ENCODE results near the gene ABAT. TPM values are rescaled to one million over a fixed set of nuclear protein-coding genes. Genes with fewer than 3 reads are reported as not detected.

The ABAT gene
- polyA plus RNA-seq, 2 of the 4 experiments (the other 2 are of a cell fraction), result 0.68 to 1.2 TPM

- CTCF ChIA-PET, result interaction anchor here (1.1 to 1.2 kb wide), 2 partner anchors 16 to 21 kb away, joined by 3 to 4 read pairs; no protein-coding TSS in a partner anchor
- no peak for DNase-seq (ENCODE audit: low read depth in 1 of 2, low spot score in 1 of 2)
- H3K4me3 ChIP-seq, result no peak overlapping the region
- no peaks in the 10 kb centered on the region for H3K9me3 ChIP-seq
- H3K4me2 ChIP-seq, result no peak overlapping the region
- TF ChIP-seq BHLHE40 (IDR thresholded peaks at IDR 0.05; ENCODE audit: low read depth, low read length) (no peak), EHMT2 (IDR thresholded peaks at IDR 0.05; ENCODE audit: low read depth) (no peak), FOSL2 (IDR thresholded peaks at IDR 0.05) (no peak), FOSL2 (CRISPR knock-in tag; IDR thresholded peaks at IDR 0.05) (no peak), RAD21 (conservative IDR thresholded peaks at IDR 0.05 in 1 of 2, IDR thresholded peaks at IDR 0.05 in 1 of 2) (no peak), PHF8 (IDR thresholded peaks at IDR 0.05; ENCODE audit: borderline replicate concordance, low read depth) (no peak), KDM1A (IDR thresholded peaks at IDR 0.05; ENCODE audit: low read depth) (no peak), MAX (IDR thresholded peaks at IDR 0.05) (no peak), HOXB13 (CRISPR knock-in tag; IDR thresholded peaks at IDR 0.05; ENCODE audit: low read depth) (no peak), ZNF302 (CRISPR knock-in tag; IDR thresholded peaks at IDR 0.05) (no peak), POLR2A (IDR thresholded peaks at IDR 0.05; ENCODE audit: low read length) (no peak), CBX2 (IDR thresholded peaks at IDR 0.05; ENCODE audit: borderline replicate concordance, low read depth) (no peak)
- TF ChIP-seq, protein P1, sequence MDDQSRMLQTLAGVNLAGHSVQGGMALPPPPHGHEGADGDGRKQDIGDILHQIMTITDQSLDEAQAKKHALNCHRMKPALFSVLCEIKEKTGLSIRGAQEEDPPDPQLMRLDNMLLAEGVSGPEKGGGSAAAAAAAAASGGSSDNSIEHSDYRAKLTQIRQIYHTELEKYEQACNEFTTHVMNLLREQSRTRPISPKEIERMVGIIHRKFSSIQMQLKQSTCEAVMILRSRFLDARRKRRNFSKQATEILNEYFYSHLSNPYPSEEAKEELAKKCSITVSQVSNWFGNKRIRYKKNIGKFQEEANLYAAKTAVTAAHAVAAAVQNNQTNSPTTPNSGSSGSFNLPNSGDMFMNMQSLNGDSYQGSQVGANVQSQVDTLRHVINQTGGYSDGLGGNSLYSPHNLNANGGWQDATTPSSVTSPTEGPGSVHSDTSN (IDR thresholded peaks at IDR 0.05), result no peak
- 9% methylated on average over 1 of the region's 1 CpG for WGBS (ENCODE audit: missing lambda C conversion rate)
- no peak overlapping the region for H3K27ac ChIP-seq
- FAIRE-seq, result no peak
- H3K4me1 ChIP-seq, result no peaks in the 10 kb centered on the region
- POLR2A ChIA-PET, result no interaction called here
- ATAC-seq, result no peak
Observed at GRCh38 chr16:8775359-8775758, 100.9 kb downstream of the ABAT start.

DNA sequence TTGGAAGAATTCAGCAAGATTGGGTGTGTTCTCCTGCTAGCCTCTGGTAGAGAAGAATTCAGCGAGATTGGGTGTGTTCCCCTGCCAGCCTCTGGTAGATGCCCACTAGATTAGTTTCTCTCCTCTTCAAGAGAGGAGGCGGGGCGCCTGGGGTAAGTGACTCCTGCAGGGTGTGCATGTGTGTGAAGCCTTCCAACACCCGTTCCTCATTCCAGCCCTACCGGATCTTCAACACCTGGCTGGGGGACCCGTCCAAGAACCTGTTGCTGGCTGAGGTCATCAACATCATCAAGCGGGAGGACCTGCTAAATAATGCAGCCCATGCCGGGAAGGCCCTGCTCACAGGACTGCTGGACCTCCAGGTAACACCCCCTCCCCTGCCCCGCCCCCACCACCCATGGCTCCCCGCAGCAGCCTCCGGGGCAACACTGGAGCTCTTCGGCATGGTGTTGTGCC, 101.7 kb downstream of the ABAT start:
- no peak for DNase-seq (ENCODE audit: low read depth in 1 of 2, low spot score in 1 of 2)
- no peak for FAIRE-seq
- H3K4me1 ChIP-seq, result no peaks in the 10 kb centered on the region
- 60% methylated on average over 9 of the region's 12 CpGs for WGBS (ENCODE audit: missing lambda C conversion rate)
- H3K4me3 ChIP-seq, result no peak overlapping the region
- H3K4me2 ChIP-seq, result no peak overlapping the region
- POLR2A ChIA-PET, result no interaction called here
- peak; percentile 35 to 38; a peak in 3 of 6 replicates for ATAC-seq
- H3K27ac ChIP-seq, result no peak overlapping the region
- H3K9me3 ChIP-seq, result no peaks in the 10 kb centered on the region
- CTCF ChIA-PET, result interaction anchor here (1.5 kb wide), 1 partner anchor 13 kb away, joined by 3 read pairs; no protein-coding TSS in a partner anchor
- no peak for TF ChIP-seq SMC3 (IDR thresholded peaks at IDR 0.05)
- TF ChIP-seq ZSCAN20 (CRISPR knock-in tag; IDR thresholded peaks at IDR 0.05), result no peak
- no peak for TF ChIP-seq NPAS2 (CRISPR knock-in tag; IDR thresholded peaks at IDR 0.05; ENCODE audit: borderline replicate concordance)
- no peak for TF ChIP-seq KDM1A (IDR thresholded peaks at IDR 0.05; ENCODE audit: low read depth)
- TF ChIP-seq, protein P2, sequence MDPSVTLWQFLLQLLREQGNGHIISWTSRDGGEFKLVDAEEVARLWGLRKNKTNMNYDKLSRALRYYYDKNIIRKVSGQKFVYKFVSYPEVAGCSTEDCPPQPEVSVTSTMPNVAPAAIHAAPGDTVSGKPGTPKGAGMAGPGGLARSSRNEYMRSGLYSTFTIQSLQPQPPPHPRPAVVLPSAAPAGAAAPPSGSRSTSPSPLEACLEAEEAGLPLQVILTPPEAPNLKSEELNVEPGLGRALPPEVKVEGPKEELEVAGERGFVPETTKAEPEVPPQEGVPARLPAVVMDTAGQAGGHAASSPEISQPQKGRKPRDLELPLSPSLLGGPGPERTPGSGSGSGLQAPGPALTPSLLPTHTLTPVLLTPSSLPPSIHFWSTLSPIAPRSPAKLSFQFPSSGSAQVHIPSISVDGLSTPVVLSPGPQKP (IDR thresholded peaks at IDR 0.05; ENCODE audit: low read depth, low read length), result no peak
- TF ChIP-seq HOXB13 (CRISPR knock-in tag; IDR thresholded peaks at IDR 0.05; ENCODE audit: low read depth), result no peak
- TF ChIP-seq CHD2 (IDR thresholded peaks at IDR 0.05; ENCODE audit: low read length, partially characterized antibody), result no peak
- no peak for TF ChIP-seq RARB (CRISPR knock-in tag; IDR thresholded peaks at IDR 0.05)
- no peak for TF ChIP-seq ESRRA (IDR thresholded peaks at IDR 0.05; ENCODE audit: borderline replicate concordance, low read length)
- TF ChIP-seq JUNB (IDR thresholded peaks at IDR 0.05), result no peak
- no peak for TF ChIP-seq NR3C1 (IDR thresholded peaks at IDR 0.05)
- TF ChIP-seq HES2 (IDR thresholded peaks at IDR 0.05), result no peak
- no peak for TF ChIP-seq CBX8 (IDR thresholded peaks at IDR 0.05)
- no peak for TF ChIP-seq POLR2AphosphoS2 (conservative IDR thresholded peaks at IDR 0.05; ENCODE audit: low read length)
- no peak for TF ChIP-seq KDM5A (IDR thresholded peaks at IDR 0.05)
- no peak for TF ChIP-seq FOSL2 (IDR thresholded peaks at IDR 0.05)
- no peak for TF ChIP-seq FOSL2 (CRISPR knock-in tag; IDR thresholded peaks at IDR 0.05)
- TF ChIP-seq, protein P3, sequence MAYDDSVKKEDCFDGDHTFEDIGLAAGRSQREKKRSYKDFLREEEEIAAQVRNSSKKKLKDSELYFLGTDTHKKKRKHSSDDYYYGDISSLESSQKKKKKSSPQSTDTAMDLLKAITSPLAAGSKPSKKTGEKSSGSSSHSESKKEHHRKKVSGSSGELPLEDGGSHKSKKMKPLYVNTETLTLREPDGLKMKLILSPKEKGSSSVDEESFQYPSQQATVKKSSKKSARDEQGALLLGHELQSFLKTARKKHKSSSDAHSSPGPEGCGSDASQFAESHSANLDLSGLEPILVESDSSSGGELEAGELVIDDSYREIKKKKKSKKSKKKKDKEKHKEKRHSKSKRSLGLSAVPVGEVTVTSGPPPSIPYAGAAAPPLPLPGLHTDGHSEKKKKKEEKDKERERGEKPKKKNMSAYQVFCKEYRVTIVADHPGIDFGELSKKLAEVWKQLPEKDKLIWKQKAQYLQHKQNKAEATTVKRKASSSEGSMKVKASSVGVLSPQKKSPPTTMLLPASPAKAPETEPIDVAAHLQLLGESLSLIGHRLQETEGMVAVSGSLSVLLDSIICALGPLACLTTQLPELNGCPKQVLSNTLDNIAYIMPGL (CRISPR knock-in tag; IDR thresholded peaks at IDR 0.05; ENCODE audit: borderline replicate concordance), result no peak
